Dermis blood vessel endothelial cell (primary cell): ENCODE results near the gene RUBCNL. TPM values are rescaled to one million over a fixed set of nuclear protein-coding genes. Genes with fewer than 3 reads are reported as not detected.
"Not testable (repeated sequence)": the region's sequence is repeated elsewhere in the genome, so short reads cannot be mapped to it uniquely, and the experiment has no call there.

Experiments
- DNase-seq: peaks from one replicate; pipeline ENCODE4 v3.0.0; 2010
- total RNA-seq: library from RNA; depleted of rRNA; stranded (reverse); fragments of >200 nt; gene quantifications from 2 replicates; pipeline ENCODE4 v1.2.3, GENCODE V29; 2014

RUBCNL gene
- total RNA-seq: under 0.01 and 0.05 TPM in 2 replicates

DNA sequence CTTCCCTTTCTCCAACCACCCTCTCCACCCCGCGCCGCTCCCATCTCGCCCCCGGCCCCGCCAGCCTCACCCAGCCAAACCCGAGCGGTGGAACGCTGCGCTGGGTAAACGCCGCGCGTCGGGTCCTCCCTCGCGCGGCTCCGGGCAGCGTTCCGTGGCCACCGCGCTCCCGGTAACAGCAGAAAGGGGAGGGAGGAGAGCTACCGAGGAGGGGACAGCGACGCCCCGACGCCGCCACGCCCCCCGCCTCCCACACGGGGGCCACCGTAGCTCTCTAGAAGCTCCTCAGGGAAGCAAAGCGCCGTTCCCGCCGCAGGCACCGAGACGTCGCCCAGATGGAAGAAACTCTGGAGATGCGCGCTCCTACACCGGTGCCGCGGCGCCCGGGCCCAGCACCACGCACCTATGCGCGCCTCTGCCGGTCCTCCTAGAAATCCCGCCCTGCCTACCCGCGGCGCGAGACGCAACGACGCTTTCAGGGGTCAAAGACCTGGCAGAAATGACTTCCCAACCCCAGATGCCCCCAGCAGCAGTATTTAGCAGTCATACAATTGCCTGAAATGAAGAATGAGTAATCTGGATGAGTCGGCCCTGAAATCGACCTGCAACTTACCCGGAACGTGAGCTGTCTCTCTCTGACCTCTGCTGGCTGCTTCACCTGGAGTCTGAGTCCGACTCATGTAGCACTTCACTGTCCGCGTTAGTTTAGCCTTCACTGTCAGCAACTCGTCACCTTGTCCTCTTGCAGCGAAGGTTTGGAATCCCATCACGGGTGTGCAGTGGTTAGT lies at the start of gene RUBCNL:
Gene RUBCNL (minus strand): TSS at position 189 of the 788 bp plus-strand sequence. CDS start 14,777 bp downstream, outside the sequence.
- no peak for DNase-seq

- DNase-seq: not testable (repeated sequence)
Measured at GRCh38 chr13:46429558-46429957, 42.5 kb upstream of the RUBCNL start.

- DNase-seq: no peak
Measured at GRCh38 chr13:46405457-46405856, 18.4 kb upstream of the RUBCNL start.

DNA sequence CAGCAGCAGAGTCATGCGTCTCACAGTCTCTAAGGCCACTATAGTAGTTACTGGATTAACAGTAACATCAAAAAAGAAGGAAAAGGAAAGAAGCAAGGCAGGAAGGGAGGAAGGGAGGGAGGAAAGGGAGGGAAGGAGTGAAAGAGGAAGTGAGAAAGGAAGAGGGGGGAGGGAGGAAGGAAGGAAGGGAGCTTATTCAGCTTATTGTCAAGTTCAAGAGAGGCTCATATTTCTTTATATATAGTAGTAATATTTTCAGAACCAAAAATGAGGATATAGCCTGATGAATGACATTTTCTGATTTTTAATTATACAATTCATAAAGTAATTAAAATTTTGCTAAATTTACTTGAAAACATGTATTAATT lies 17.7 kb upstream of the RUBCNL start:
- no peak for DNase-seq

- no peak for DNase-seq
Measured at GRCh38 chr13:46403851-46404732, 17.0 kb upstream of the RUBCNL start.

GRCh38 chr13:46402178-46402577 lies 15.1 kb upstream of the RUBCNL start:
- DNase-seq: no peak

- DNase-seq: no peak
Measured at GRCh38 chr13:46401432-46401831, 14.4 kb upstream of the RUBCNL start.

GRCh38 chr13:46396341-46396740 lies 9.3 kb upstream of the RUBCNL start:
- DNase-seq: no peak

DNA sequence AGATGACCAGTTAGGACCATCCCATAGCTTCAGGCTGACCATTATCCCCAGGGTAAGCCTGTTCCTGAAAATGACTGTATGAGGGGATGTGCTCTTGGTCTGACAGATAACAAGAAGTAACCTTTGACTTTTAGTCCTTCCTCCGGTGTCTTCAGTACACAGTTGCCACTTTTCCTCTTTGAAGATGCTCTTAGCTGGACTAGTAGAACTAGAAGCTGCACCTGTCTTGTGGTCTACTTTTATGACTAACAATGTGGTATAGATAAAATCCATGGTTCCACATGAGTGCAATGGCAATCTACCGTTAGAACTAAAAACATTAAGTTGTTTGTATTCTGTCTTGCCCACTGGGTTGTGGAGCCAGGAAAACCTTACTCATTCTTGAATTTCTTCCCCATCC lies 5.9 kb upstream of the RUBCNL start:
- DNase-seq: no peak

GRCh38 chr13:46389457-46390451 lies 2.7 kb upstream of the RUBCNL start:
- DNase-seq: no peak

DNA sequence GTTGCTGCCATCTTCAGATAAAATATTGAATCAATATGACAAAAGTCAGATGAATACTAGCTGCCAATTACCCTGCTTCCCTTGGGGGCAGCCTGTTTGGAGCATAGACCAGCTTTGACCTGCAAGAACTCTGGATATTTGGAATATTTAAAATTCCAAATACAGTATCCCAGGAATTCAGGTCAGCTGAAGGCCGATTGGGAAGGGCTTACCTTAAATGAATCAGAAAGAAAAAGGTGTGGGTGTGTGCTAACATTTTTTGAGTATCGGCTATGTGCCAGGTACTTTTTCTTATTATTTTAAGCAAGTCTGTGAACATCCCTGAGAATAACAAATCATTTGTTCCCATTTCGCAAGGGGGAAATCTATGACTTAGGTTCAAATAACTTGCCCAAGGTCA lies 1.8 kb upstream of the RUBCNL start:
- no peak for DNase-seq

DNA sequence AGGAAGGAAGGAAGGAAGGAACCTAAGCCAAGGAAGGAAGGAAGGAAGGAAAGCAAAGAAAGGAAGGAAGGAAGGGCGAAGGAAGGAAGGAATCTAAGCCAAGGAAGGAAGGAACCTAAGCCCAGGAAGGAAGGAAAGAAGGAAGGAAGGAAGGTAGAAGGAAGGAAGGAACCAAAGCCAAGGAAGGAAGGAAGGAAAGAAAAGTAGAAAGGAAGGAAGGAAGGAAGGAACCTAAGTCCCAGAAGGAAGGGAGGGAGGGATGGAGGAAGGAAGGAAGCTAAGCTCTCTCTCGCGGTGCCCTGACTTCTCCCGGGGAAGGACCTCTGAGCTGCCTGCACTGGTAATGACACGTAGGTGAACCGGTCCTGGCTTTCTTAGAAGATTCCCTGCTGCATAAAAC lies 1.3 kb upstream of the RUBCNL start:
- DNase-seq: no peak

GRCh38 chr13:46386392-46387063 lies 524 bp downstream of the RUBCNL start:
- no peak for DNase-seq

GRCh38 chr13:46385946-46386345 lies 1.1 kb downstream of the RUBCNL start:
- no peak for DNase-seq

DNA sequence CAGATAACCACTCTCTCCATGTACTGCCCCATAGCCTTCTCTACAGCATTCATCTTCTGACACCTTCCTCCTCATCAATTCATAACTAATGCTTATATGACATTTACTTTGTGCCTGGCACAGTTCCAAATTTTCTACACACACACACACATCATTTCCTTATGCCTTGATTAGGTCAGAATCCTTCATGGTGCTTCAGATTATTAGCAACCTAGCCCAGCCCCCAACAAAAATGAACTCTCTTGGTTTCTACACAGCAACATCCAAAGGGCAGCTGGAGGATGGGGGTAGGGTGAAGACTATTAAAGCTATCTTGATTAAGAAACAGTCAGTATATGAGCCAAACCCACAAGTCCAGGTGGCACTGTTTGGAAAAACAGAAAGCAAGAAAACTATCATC lies 3.7 kb downstream of the RUBCNL start:
- DNase-seq: no peak

- no peak for DNase-seq
Measured at GRCh38 chr13:46382224-46382623, 4.8 kb downstream of the RUBCNL start.

GRCh38 chr13:46380242-46380641 lies 6.8 kb downstream of the RUBCNL start:
- no peak for DNase-seq

DNA sequence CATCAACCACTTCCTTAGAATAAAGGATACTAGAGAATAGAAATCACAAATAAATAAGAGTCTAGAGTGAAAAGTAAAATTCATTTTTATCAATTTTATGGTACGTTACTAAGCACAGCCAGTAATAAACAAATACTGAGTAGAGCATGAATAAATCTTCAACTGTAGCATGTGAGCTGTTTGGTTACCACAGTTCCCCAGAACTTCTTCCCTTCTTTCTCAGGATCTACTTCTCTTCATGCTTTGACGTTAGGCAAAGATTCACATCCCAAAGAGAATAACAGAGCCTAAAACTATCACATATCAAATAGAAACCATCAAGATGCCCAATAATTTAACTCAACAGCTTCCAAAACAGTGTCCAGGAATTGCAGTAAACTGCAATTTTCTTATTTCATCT lies 7.4 kb downstream of the RUBCNL start:
- no peak for DNase-seq

- DNase-seq: no peak
Measured at GRCh38 chr13:46378411-46378810, 8.6 kb downstream of the RUBCNL start.

- no peak for DNase-seq
Measured at GRCh38 chr13:46377554-46377953, 9.5 kb downstream of the RUBCNL start.

- no peak for DNase-seq
Measured at GRCh38 chr13:46374710-46375109, 12.3 kb downstream of the RUBCNL start.

- no peak for DNase-seq
Measured at GRCh38 chr13:46373623-46374022, 13.4 kb downstream of the RUBCNL start.
